Uterus (tissue), 2 donors: ENCODE data around the gene IL4I1.

Experiments used
- POLR2A ChIP-seq, 2 donors: fragments of 450-650 bp; IDR thresholded peaks; one replicate each; pipeline ENCODE4 v1.6.1; 2016; ENCODE audit warnings: antibody characterized with exemption in 2 of 2, mild to moderate bottlenecking in 1 of 2, moderate library complexity in 1 of 2
- TF ChIP-seq, protein P1 (sequence below), 4 experiments: fragments of 200-600 bp in 2 of 4; fragments of 450-650 bp in 2 of 4; sonication (generic) in 2 of 4; IDR thresholded peaks; one replicate each; pipeline ENCODE4 v1.5.1; 2016 to 2019; ENCODE audit warnings: antibody characterized with exemption in 4 of 4, mild to moderate bottlenecking in 2 of 4, moderate library complexity in 1 of 4

GRCh38 chr19:49912965-49913685 is 16.4 kb upstream of the IL4I1 start:
- TF ChIP-seq, protein P1, sequence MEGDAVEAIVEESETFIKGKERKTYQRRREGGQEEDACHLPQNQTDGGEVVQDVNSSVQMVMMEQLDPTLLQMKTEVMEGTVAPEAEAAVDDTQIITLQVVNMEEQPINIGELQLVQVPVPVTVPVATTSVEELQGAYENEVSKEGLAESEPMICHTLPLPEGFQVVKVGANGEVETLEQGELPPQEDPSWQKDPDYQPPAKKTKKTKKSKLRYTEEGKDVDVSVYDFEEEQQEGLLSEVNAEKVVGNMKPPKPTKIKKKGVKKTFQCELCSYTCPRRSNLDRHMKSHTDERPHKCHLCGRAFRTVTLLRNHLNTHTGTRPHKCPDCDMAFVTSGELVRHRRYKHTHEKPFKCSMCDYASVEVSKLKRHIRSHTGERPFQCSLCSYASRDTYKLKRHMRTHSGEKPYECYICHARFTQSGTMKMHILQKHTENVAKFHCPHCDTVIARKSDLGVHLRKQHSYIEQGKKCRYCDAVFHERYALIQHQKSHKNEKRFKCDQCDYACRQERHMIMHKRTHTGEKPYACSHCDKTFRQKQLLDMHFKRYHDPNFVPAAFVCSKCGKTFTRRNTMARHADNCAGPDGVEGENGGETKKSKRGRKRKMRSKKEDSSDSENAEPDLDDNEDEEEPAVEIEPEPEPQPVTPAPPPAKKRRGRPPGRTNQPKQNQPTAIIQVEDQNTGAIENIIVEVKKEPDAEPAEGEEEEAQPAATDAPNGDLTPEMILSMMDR (IDR thresholded peaks at IDR 0.05) = peak in 1 of 4 experiments; percentile 12
- TF ChIP-seq POLR2A (IDR thresholded peaks at IDR 0.05) = no peak
